ENCODE measurements around the gene DNAJB6.

- no peak for TF ChIP-seq CTCF (IDR thresholded peaks at IDR 0.05)
- no peak for TF ChIP-seq POLR2A (IDR thresholded peaks at IDR 0.05)
- TF ChIP-seq POLR2AphosphoS5 (IDR thresholded peaks at IDR 0.05), result no peak
Observed at GRCh38 chr7:157371296-157371695, 34.5 kb downstream of the DNAJB6 start.
